HFF-Myc (cell line): ENCODE data around the gene LBX1.
A peak's percentile ranks its signal among the peaks of the same experiment; 100 is the strongest.
"Not testable (repeated sequence)": the region's sequence is repeated elsewhere in the genome, so short reads cannot be mapped to it uniquely, and the experiment has no call there.

Source experiments
- DNase-seq: peaks from one replicate; pipeline ENCODE4 v3.0.0-alpha.2; 2011; ENCODE audit warnings: low read depth; ENCODE audit errors: extremely low read depth
- H3K4me3 ChIP-seq: replicated peaks from 2 replicates; pipeline ENCODE4 v1.5.1; 2011; ENCODE audit warnings: low read depth, mild to moderate bottlenecking, control low read depth, low read length
- TF ChIP-seq, protein P1 (sequence below): IDR thresholded peaks from 2 replicates; pipeline ENCODE4 v1.5.1; 2012; ENCODE audit warnings: mild to moderate bottlenecking, low read depth, low read length, control low read depth; ENCODE audit errors: missing control alignments

The LBX1 gene

DNA sequence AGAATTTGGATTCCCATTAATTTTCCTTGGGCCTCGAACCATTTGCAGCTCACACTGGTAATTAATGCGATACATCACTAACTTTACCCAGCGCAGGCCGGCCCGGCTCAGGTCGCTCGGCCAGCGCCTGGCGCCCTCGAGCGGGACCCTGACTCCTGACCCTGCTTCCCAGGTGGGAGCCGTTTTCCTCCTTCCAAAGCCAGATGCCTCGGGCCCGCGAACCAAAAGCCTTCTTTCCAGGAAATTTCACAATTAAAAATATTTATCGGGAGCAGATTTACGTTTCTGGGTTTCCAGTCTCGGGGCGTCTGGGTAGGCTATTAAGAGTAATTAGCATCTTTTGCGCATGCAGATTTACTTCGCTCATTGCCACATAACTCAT, 12.2 kb downstream of the LBX1 start:
- no peak overlapping the region for H3K4me3 ChIP-seq
- TF ChIP-seq, protein P1, sequence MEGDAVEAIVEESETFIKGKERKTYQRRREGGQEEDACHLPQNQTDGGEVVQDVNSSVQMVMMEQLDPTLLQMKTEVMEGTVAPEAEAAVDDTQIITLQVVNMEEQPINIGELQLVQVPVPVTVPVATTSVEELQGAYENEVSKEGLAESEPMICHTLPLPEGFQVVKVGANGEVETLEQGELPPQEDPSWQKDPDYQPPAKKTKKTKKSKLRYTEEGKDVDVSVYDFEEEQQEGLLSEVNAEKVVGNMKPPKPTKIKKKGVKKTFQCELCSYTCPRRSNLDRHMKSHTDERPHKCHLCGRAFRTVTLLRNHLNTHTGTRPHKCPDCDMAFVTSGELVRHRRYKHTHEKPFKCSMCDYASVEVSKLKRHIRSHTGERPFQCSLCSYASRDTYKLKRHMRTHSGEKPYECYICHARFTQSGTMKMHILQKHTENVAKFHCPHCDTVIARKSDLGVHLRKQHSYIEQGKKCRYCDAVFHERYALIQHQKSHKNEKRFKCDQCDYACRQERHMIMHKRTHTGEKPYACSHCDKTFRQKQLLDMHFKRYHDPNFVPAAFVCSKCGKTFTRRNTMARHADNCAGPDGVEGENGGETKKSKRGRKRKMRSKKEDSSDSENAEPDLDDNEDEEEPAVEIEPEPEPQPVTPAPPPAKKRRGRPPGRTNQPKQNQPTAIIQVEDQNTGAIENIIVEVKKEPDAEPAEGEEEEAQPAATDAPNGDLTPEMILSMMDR = no peak
- DNase-seq = no peak

DNA sequence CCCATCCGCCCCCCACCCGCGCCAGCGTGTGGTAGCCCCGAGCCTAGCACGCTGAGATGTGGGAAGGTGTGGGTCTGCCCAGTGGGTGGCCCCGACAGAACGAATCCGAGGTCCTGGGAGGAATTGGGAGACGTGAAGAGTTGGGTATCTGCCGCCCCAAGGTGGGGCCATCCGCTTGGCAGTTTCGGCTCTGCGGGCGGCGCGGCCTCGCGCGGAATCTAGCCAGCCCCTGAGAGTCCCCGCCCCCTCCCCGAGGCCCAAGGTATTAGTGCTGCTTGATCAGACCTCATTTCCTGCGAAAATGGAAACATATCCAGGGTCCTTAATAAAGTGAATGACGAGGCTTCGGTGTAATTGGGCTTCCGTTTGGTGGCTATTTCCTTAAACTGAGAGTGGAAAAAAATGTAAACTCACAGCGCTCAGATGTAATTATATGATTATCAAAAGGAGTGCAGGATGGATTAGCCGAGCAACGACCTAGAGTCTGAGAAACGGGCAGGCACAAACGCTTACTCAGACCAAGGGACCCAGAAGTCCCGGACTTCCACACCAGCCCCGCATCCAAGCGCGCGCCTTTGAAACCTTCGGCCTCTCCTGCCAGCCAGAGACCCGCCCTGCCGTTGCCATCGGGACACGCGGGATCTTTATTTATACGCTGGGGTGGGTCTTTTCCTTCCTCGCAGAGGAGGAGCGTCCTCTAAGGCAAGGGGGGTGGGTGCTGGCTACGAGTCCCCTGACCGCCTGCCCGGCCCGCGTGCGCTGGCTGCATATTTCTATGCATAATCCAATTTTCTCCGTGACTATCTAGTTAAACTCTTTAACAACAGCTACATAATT, 12.8 kb downstream of the LBX1 start:
- DNase-seq = no peak
- TF ChIP-seq, protein P1 = no peak

DNA sequence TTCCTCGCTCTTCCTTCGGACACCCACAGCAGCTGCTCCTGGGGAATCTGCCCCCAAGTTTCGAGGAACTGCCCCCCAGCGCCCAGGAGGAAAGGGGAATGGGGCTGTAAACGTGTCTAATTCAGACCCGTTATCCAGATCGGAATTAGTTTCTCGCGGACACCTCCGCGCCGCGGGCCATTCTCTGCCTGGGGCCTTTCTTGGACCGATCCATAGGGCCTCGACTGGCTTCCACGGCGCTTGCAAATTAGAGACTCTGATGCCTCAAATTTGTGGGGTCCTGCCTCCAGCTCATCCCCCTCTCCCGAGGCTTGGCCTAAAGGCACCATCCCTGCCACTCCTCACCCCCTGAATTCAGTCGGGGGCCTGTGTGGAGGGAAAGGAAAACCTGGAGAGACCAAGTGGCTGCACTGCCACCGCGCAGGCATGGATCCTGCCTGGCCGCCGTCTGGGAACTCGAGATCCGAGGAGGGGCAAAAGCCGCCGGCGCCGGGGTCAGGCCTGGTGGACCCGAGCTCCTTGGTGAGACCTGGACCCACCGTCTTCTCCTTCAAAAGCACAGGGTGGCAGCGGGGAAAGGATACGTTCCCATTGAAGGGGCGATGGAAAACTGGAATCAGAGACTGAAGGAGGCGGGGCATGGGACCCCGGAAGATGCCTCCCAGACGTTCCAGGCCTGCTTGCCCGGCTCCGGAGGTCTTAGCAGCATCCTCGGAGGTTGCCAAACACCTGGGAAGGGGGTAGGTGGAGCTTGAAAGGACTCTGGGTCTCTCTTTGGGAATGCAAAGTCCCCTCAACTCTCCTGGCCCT, 13.7 kb downstream of the LBX1 start:
- H3K4me3 ChIP-seq = no peak overlapping the region
- DNase-seq = no peak
- TF ChIP-seq, protein P1 = no peak

More for the DNA sequence above, 12.8 kb downstream of the LBX1 start:
- H3K4me3 ChIP-seq = no peak overlapping the region

DNA sequence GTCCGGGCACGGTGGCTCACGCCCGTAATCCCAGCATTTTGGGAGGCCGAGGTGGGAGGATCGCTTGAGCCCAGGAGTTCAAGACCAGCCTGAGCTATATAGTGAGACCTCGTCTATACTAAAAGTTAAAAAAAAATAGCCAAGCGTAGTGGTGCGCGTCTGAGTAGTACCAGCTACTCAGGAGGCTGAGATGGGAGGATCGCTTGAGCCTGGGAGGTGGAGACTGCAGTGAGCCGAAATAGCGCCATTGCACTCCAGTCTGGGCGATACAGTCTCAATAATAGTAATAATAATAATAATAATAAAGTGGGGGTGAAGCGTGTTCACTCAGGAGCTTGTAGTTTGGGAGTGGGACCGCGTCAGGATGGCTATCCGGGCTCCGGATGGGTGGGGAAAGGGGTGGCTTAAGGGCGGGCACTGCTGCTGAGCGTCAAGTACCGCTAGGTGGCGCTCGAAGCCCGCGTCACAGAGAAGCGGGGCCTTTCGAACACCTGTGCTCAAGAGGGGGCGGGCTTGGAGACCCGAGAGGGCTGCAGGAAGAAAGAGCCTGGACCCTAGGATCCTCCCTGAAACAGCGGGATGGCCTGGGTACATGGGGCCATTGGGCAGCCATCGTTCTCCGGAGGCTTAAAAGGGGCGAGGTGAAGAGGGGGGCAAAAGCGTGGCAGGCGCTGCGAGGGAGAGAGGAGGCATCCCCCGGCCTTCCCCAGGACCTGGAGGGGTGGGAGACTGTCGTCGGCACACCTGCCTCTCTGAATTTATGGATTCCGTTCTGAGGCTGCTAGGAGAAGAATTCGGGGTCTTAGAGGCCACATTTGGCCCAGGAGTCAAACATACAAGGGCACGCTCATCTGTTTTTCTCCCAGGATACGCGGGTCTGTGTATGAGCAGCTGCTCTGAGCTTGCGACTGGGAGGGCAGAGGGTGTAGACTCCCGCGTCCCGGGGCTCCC, 14.5 kb downstream of the LBX1 start:
- TF ChIP-seq, protein P1 = peak; percentile 84
- no peak for DNase-seq
- H3K4me3 ChIP-seq = no peak overlapping the region

DNA sequence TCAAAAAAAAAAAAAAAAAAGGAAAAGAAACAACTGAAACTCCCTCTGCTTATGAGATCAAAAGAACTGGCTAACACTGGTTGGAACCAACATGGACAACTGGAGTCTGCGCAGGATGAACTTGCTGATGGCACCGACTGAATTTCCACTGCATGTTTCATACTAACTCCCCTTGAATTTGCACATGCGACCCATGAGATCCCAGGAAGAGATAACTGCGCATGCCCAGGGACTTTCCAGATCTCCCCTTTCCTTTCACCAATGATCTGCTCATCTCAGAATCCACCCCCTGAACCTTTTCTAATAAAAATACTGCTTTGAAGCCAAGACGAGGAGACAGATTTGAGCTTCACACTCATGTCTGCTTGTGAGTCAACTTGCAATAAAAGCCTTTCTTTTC, 20.7 kb downstream of the LBX1 start:
- no peak overlapping the region for H3K4me3 ChIP-seq
- DNase-seq = no peak
- TF ChIP-seq, protein P1 = no peak

DNA sequence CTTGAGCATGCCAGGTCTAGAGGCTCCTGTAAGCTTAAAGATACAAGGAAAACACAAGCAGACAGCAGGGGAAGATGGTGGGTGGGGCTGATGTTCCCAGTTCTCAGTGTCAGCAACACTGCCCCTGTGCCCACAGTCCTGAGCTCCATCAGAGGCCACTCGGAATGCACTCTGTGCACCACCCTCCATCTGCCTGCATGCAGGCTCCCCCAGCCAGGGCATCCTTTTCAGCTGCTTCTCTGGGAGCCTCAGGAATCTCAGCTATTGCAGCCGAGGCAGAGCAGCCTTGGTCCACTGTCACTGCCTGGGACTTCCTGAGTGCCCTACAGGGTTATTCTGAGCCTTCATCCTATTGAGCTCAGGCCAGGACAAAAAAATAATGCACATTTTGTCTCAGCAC, 22.2 kb downstream of the LBX1 start:
- TF ChIP-seq, protein P1 = no peak
- no peak for DNase-seq

DNA sequence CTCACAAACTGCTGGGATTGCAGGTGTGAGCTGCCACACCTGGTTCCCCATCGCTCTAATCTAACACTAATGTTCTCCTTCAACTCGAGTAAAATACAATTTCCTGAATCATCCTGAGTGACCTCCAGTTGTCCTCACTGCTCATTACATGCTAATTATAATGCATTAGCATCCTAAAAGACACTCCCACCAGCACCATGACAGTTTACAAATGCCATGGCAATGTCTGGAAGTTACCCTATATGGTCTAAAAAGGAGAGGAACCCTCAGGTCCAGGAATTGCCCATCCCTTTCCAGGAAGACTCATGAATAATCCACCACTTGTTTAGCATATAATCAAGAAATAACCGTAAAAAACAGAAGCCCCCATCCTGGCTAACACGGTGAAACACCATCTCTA, 26.6 kb downstream of the LBX1 start:
- H3K4me3 ChIP-seq, DNase-seq: not testable (repeated sequence)

More for the DNA sequence above, 22.2 kb downstream of the LBX1 start:
- H3K4me3 ChIP-seq = no peak overlapping the region

DNA sequence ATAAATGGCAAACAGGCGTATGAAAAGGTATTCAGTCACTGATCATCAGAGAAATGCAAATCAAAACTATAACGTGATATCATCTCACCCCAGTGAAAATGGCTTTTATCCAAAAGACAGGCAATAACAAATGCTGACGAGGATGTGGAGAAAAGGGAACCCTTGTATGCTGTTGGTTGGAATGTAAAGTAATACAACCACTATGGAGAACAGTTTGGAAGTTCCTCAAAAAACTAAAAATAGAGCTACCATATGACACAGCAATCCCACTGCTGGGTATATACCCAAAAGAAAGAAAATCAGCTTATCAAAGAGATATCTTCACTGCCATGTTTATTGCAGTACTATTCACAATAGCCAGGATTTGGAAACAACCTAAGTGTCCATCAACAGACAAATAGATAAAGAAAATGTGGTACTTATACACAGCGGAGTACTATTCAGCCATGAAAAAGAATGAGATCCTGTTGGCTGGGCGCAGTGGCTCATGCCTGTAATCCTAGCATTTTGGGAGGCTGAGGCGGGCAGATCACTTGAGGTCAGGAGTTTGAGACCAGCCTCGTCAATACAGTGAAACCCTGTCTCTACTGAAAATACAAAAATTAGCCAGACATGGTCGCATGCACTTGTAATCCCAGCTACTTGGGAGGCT, 30.8 kb downstream of the LBX1 start:
- H3K4me3 ChIP-seq, DNase-seq: not testable (repeated sequence)
